ENCODE results near the gene LIMD2.
A peak's percentile ranks its signal among the peaks of the same experiment; 100 is the strongest.
"Not testable (repeated sequence)": the region's sequence is repeated elsewhere in the genome, so short reads cannot be mapped to it uniquely, and the experiment has no call there.

The LIMD2 gene

DNA sequence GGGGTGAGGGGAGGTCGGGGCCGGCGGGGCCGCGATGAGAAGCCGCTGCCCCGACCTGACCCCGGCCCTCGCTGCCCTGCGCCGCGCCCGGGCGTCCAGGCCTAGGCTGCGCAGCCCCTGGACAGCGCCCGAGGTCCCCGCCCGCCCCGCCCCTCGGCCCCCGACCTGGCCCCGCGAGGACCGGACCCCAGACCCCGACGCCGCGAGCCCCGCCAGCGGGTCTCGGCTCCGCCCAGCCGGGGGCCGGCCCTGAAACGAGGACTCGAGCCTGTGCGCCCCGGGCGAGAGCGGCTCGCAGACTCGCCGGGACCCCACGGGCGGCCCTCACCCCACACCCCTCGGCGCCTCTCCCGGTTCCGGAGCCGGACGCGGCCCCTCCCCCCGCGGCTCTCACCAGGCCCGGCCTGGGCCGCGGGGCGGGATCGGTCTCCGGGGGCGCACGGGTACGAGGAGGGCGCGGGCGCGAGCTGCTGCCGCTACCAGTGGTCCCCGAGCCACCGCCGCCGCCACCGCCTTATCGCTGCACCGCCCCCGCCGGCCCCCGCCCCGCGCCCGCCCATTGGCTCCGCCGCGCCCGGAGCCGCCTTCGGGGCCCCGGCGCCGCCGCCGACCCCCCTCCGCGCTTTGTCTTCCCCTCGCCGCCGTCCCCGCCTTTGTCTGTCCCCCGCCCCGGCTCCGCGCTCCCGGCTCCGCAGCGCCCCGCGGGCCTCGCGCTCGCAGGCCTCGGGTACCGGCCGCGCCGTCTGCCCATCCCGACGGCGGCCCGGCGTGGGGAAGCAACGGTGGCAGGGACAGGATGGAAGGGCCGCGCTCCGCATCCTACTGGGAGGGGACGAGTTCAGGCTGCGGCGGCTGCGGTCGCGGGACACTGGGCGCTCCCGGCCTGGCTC, at the start of gene LIMD2:
LIMD2 (minus strand) TSS at position 488 of the 890 bp plus-strand sequence. CDS start 827 bp downstream, outside the sequence.
- DNase-seq (ENCODE audit: low read depth in 2 of 2), result peak; percentile 63 to 70

DNA sequence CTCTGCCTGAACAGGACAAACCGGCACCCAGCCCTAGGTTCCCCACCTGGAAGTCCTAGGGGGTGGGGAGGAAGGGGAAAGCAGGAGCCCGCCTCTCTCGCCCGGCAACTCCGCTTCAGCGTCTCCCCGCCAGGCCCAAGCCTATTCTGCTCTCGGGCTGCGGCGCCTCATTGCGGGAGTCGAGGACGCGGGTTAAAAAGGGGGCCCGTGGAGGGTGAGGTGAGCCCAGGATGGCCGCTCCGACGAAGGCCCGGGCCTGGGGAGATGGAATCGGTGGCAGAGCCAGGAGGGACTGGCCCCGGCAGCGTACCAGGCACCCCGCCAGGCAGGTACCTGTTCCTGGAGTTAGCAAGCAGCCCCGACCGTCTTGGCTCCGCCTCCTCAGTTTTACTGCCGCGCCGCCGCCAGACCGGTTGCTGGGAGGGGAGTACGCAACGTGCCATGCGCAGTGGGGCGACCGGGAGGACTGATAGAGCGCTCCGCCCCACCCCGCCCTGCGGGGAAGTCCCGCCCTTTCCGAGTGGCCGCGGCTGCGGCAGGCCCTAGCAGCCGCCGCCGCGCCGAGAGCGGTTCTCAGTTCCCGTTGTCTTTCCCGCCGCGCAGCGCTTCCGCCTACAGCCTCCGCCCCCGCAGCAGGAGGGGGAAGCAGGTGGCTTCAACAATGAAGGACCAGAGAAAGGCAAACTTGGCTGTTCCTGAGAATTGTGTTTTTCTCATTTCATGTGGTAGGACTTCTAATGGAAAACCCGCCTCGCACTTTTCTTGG, 41.7 kb upstream of the LIMD2 start, which contains the start of gene STRADA:
STRADA (minus strand) TSS at position 392 of the 766 bp plus-strand sequence. CDS start 13,430 bp downstream, outside the sequence.
- peak; percentile 97 to 99 for DNase-seq (ENCODE audit: low read depth in 2 of 2)

DNA sequence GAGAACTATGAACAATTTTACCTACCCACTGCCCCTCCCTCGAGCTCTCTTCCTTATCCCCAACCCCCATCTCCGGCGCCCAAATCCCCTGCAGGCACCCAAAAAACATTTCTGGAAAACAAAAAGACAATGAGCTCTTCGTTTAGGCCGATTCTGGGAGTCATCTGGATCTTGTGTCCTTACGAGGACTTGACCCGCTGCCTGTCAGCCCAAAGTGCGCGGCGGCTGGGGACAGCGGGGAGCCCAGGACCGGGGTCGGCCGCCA, 41.1 kb upstream of the LIMD2 start:
- no peak for DNase-seq (ENCODE audit: low read depth in 2 of 2)

DNA sequence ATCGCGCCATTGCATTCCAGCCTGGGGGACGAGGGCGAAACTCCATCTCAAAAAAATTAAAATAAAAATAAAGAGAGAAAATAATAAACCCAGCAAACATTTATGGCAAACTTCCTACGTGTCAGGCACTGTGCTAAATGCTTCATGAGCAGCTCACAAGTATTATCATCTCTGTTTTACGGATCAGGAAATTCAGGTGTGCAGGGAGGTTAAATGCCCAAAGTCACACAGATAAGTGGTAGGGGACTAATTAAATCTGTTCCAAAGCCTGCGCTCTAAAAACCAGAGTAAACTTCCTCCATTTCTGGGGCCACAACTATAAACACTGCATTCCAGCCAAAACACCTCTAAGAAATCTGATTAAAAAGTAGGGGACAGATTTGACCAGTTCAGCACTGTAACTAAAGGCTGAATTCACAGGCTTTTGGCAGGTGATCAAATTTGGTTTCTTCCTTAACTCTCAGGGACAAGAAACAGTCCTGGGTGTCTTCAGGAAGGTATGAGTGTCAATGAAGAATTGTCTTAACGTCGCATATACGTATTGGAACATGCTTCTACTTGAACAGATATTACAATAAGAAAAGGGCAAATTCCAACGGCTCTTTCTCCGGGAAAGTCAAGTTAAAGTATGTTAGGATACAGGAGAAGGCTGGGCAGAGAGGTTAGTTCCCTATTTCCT, 40.7 kb upstream of the LIMD2 start:
- no peak for DNase-seq (ENCODE audit: low read depth in 2 of 2)

DNA sequence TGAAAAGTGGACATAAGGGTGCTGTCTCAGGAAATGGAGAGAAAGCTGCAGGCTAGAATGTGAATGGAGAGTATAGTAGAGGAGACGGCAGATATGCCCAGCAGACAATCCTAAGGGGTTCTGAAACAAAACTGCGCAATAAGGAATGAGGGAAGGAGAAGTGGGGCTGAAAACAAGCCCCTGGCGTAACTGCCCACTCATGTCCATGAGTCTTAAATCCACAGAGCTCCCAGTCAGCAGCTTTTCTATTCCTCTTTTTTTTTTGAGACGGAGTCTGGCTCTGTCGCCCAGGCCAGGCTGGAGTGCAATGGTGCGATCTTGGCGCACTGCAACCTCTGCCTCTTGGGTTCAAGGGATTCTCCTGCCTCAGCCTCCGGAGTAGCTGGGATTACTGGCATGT, 35.8 kb upstream of the LIMD2 start:
- DNase-seq (ENCODE audit: low read depth in 2 of 2), result no peak

DNA sequence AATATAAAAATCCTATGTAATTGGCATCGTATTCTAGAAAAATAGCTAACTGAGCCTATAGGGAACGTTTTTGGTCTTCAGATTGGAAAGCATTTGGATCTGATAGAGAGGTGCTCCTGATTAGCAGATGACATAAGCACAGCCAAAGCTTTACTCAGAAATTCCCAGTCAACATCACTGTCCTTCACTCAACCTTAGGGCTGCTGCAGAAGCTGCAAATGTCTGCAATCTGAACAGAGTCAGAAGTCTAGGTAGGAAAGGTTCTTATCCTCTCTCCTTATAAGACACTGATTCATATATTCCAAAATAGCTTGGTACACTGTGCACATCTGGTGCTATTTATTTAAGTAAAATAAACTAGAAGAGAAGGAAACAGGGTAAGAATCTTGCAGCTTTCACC, 22.5 kb upstream of the LIMD2 start:
- no peak for DNase-seq (ENCODE audit: low read depth in 2 of 2)

DNA sequence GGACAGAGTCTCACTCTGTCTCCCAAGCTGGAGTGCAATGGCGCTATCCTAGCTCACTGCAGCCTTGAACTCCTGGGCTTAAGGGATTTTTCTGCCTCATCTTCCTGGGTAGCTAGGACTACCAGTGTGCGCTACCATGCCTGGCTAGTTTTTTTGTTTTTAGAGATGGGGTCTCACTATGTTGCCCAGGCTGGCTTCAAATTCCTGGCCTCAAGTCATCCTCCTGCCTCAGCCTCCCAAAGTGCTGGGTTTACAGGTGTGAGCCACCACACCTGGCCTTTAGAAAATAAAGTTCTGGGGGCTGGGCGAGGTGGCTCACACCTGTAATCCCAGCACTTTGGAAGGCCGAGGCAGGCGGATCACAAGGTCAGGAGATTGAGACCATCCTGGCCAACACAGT, 20.3 kb upstream of the LIMD2 start:
- not testable (repeated sequence) for DNase-seq (ENCODE audit: low read depth in 2 of 2)

DNA sequence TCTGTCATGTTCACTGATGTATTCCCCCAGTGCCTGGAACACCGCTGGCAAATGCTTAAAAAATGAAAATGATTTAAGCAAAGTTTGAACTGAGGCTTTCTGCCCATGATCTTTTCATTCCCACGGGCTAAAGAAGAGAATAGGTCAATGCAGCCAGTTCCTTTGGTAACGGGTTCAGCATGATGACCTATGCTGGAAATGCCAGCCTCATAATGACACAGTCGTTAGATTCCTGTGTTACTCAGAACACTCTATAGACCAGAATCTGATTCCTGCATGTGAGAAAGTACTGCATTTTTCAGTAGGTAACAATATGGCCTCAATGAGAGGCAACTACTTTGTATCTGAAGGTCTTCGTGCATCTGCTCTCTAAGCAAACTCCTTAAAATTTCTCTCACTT, 19.1 kb upstream of the LIMD2 start:
- DNase-seq (ENCODE audit: low read depth in 2 of 2), result no peak

DNA sequence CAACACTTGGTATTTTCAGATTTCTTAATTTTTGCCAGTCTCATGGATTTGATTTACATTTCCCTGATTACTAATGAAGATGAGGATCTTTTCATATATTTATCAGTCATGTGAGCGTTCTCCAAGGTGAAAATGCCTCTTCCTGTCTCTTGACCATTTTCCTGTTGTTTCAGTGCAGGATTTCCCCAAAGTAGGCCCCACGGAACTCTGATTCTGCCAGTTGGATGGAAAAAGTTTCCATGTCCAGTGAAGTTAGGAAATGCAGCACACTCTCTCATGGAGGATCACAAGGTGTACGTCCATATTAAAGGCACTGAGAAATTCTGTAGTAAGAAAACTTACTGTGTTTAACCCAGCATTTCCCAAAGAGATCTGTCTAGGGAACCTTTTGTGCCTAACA, 16.5 kb upstream of the LIMD2 start:
- DNase-seq (ENCODE audit: low read depth in 2 of 2), result no peak

DNA sequence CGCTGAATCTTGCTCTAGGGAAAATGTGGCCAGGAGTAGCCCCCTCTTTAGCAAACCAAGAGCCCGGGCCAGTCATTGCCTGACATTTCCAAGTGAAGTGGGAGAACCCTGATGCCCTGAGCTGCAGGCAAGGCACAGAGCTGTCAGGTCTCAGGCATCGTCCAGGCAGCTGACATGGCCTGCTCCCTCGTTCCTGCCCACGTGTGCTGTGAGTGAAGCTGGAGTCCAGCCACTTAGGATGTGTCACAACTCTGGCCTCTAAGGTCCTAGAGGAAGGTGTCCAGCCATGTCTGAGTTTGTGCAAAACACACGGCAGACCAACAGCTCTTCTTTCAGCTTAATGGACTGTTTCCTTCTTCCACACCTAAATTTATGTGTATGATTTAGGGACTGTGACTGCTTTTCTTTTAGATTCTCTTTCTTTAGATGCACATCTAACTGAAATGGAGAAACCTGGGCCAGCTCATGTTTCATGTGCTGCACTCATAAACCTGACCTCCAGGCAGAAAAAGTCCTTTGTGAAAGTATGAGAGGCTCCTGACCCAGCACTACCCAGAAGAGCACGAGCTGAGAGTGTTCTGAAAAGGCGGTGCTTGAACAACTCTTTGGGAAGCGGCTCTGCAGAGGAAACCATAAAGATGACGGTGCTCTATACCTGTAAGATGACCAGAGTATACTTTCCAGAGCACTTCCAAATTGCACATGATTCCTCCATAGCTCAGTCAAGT, 14.8 kb upstream of the LIMD2 start:
- DNase-seq (ENCODE audit: low read depth in 2 of 2), result no peak

DNA sequence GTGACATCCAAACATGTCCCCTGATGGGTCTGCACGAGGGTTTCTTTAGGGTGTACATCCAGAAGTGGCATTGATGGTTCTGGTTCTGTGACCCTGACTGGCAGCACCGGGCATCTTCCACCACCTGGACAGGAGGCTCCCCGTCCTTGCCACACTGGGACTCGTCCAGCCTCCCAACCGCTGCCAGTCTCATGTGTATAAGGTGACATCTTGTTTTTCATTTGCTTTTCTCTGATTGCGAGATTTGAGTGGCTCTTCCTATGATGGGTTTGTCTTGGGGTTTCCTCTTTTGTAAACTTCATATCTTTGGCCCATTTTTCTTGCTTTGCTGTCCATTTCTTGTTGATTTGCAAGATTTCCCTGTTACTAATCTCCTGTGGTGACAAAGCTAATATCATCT, 9.2 kb upstream of the LIMD2 start:
- DNase-seq (ENCODE audit: low read depth in 2 of 2), result no peak

DNA sequence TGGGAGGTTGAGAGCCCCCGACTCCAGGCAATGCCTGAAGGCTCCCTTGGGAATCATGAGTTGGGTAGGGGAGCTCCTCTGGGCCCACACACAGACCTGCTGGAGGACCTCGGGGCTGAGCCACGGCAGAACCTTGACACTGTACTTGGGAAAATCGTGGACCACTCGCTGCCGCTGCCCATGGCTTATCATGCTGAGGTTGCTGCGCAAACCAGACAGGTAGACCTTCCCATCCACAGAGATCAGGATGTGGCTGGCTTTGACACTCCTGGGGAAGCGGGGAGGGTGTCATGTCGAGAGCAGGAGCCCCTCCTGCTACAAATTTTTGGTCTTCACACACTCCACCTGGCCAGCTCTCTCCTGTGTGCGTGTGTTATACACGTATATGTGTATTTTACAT, 7.2 kb upstream of the LIMD2 start:
- no peak for DNase-seq (ENCODE audit: low read depth in 2 of 2)

DNA sequence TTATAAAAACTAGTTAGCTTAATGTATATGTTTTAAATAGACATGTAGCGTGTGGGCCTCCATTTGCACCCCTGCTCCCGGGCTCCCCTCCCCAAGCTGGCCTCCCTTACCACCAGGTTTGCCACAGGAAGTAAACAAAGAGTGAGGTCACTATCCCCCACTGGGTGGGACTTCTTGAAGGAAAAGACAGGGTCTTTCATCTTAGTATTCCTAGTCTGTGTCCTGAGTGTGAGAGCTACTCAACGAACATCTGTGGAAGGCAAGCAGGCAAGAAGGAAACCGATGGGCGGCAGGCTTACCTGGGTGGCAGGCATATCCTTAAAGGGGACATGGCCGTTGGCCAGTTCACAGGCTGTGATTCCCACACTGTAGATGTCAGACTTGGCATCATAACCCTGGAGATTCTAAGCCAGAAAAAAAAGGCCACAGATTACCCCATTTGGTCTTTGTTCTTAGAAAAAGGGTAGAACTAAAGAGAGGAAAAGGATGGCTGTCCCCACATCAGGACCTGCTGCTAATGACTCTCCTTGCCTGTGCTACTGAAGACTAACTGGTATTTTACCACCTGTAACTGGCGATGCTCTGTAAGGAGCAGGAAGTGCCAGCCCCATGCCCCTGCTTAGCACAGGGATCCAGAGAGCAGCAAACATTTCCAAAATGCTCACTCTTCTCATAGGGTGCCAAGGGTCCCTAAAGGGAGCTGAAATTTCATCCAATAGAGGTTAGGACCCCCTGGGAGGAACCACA, 6.6 kb upstream of the LIMD2 start:
- DNase-seq (ENCODE audit: low read depth in 2 of 2), result no peak

DNA sequence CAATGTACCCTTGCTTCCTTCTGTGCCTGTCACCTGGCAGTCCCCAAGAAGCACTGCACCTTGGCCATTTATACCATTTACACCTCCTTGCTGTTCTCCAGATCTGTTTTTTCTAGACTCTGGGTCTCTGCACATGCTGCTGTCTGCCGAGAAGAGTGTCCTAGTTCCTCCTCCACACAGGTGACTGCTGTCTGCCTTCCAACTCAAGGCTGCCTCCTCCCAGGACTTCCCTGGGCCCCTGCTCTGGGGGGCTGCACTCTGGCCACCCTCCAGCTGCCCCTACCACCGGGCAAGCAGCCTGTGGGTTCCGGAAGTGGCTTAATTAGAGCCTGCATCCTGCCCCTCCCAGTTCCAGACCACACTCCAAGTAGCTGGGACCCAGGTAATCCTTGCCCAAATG, 5.7 kb upstream of the LIMD2 start:
- no peak for DNase-seq (ENCODE audit: low read depth in 2 of 2)

DNA sequence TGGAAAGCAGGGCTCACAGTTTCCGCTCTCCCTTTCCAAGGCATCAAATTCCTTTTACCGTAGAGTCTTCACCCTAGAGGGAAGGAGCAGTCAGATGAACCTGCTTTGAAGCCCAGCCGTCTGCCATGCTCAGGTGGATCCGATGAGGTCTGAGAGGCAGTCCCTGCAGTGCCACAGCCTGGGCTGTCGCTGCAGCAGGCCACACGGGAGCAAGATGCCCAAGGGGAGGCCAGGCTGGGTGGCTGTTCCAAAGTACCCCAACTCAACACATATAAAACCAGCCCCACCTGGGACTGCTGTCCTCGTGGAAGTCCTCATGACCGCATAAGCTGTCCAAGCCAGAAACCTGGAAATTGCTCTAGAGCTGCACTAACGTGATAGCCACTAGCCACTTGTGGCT, 4.9 kb upstream of the LIMD2 start:
- DNase-seq (ENCODE audit: low read depth in 2 of 2), result no peak

DNA sequence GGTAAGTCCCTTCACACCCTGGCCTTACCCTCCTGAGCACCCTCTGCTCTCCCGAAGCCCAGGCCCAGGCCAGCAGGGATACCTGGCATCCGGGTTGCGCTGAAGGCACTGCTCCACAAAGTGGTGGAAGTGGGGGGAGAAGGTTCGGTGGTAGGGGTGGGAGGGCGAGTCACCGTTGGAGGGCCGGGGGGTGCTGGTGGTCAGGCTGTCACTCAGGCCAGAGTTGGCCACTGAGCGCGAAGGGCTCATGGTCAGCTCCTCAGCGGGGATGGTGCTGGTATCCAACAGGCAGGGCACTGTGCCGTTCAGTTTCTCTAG, 4.3 kb upstream of the LIMD2 start:
- no peak for DNase-seq (ENCODE audit: low read depth in 2 of 2)

DNA sequence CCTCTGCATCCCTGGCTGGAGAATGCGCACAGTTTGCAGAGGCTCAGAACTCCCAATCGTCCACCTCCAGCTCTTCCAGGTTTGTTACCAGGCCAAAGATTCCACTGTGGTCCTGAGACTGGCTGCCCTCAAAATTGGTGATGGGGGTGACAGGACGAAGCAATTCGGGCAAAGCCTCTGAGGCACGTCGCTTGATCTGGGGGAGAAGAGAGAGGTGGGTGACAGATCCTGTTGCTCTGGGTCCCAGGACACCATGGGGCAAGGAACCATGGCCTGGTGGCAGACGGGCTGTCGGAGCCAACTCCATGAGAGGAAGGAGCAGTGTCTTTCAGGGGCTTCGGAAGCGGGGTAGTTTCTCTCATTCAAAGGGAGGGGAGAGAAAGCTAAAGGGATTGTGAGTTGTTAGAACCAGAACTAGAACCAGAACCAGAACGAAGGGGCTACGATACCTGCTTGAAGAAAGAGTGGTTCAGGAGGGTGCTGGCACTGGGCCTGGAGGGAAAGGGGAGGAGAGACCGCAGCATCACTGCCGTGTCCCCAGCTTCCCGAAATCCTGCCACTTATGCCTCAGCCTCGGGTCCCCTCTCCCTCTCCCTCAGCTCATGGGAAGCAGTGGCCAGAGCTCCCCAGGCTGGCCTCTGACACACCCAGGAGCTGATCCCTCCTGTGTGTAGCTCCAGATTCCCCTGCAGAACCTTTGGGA, 3.8 kb upstream of the LIMD2 start:
- no peak for DNase-seq (ENCODE audit: low read depth in 2 of 2)

DNA sequence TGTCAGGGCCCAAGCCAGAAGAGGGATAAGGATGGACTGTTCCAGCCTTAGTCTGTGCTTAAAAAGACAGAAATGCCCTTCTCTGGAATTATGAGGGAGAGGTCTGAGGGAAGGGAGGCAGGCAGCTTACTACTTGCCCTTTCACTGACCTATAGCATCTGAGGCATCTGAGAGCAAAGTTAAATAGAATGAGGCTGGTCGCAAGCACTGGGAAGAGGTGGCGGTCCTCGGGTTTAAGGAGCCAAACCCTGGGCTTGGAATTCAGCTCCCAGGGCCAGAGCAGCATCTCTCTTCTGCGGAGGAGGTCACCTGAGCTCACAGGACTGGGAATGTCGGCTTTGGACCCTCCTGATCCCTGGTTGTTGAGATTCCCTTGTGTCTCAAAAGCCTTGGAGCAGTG, 3.1 kb upstream of the LIMD2 start:
- no peak for DNase-seq (ENCODE audit: low read depth in 2 of 2)

DNA sequence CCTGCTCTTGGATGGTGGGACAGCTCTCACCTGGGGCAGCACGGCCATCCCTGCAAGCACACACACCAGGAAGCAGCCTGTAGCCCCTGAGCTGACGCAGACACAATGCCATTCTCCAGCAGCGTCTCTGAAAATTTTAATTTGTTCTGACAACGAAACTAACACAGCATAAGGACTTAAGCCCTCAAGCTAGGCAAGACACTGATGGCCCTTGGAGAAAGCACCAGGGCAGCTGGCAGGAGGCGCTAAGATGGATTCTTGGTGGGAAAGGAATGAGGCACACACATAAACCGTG, 2.7 kb upstream of the LIMD2 start:
- no peak for DNase-seq (ENCODE audit: low read depth in 2 of 2)

DNA sequence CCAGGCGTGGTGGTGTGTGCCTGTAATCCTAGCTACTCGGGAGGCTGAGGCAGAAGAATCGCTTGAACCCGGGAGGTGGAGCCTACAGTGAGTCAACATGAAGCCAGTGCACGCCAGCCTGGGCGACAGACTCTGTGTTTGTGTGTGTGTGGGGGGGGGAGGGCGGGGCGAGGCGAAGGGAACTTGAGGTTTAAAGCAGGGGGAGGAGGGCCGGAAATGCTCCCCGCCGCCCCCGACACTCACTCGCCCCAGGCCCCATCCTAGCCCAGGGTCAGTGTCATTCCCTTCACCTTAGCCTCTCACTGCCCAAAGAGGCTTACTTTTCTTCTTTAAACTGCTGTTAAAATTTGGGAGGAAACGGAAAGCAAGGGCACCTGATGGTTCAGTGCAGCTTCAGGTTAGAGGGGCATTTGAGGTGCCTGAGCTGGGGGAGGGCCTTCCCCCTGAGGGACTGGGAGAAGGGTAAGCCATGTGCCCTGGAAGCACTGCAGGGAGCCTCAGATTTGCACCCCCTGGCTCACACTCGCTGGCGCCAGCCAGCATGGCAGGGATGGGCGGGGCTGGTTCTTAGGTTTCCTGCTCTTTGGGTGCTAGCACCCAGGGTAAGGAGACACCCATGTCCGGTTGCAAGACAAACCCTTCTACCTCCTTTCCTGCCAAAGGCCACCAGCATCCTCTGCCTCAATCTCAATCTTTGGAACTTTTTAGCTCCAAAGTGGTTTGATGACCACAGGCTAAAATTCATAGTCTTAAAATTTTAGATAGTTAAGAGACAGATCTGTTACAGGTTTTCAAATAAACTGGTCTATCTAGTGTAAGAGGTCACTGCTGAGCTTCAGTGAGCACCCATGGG, 2.2 kb upstream of the LIMD2 start:
- peak; percentile 56 to 60 for DNase-seq (ENCODE audit: low read depth in 2 of 2)

Data from stimulated activated CD4-positive, alpha-beta T cell treated with anti-CD3 and anti-CD28 coated beads, Interleukin-4, amount 100 ng/mL, for 48 hours (primary cell).